H9 (cell line): Measurements from ENCODE around the gene SMCP. TPM values are rescaled to one million over a fixed set of nuclear protein-coding genes. Genes with fewer than 3 reads are reported as not detected.

Source experiments
- DNase-seq: peaks from one replicate; pipeline ENCODE4 v3.0.0-alpha.2; 2017
- H2AFZ ChIP-seq: one replicate; pipeline ENCODE4 v1.6.1; 2013; ENCODE audit warnings: mild to moderate bottlenecking, low read length, control low read depth, moderate library complexity
- H2AK5ac ChIP-seq: 2 replicates; pipeline ENCODE4 v1.6.1; 2013; ENCODE audit warnings: low read length, control low read depth, mixed read lengths; ENCODE audit not compliant: insufficient read length
- H2BK120ac ChIP-seq: one replicate; pipeline ENCODE4 v1.6.1; 2013; ENCODE audit warnings: low read depth, mild to moderate bottlenecking, low read length, control low read depth, inconsistent platforms; ENCODE audit not compliant: poor library complexity, severe bottlenecking
- H2BK12ac ChIP-seq: 2 replicates; pipeline ENCODE4 v1.6.1; 2013; ENCODE audit warnings: low read length, control low read depth, mixed read lengths, low read depth; ENCODE audit not compliant: insufficient read length
- H2BK15ac ChIP-seq: 2 replicates; pipeline ENCODE4 v1.6.1; 2013; ENCODE audit warnings: low read depth, low read length, control low read depth
- H2BK20ac ChIP-seq: one replicate; pipeline ENCODE4 v1.6.1; 2013; ENCODE audit warnings: low read depth, mild to moderate bottlenecking, low read length, control low read depth, inconsistent platforms; ENCODE audit not compliant: poor library complexity, severe bottlenecking
- H2BK5ac ChIP-seq: 2 replicates; pipeline ENCODE4 v1.6.1; 2013; ENCODE audit warnings: low read length, control low read depth, mixed read lengths; ENCODE audit not compliant: insufficient read length
- H3K14ac ChIP-seq: 2 replicates; pipeline ENCODE4 v1.6.1; 2013; ENCODE audit warnings: low read length, control low read depth; ENCODE audit not compliant: insufficient read depth
- H3K18ac ChIP-seq: 2 replicates; pipeline ENCODE4 v1.6.1; 2013; ENCODE audit warnings: low read depth, mild to moderate bottlenecking, mixed read lengths, low read length, control low read depth; ENCODE audit not compliant: insufficient read length
- H3K23ac ChIP-seq: 2 replicates; pipeline ENCODE4 v1.6.1; 2013; ENCODE audit warnings: low read length, control low read depth, mixed read lengths, low read depth; ENCODE audit not compliant: insufficient read length
- H3K23me2 ChIP-seq: 2 replicates; pipeline ENCODE4 v1.6.1; 2013; ENCODE audit warnings: low read depth, mild to moderate bottlenecking, mixed read lengths, low read length, control low read depth; ENCODE audit not compliant: insufficient read length, poor library complexity, severe bottlenecking
- H3K27ac ChIP-seq: 2 replicates; pipeline ENCODE4 v1.5.1; 2013; ENCODE audit warnings: low read length, control low read depth, mixed read lengths, low read depth; ENCODE audit not compliant: insufficient read length
- H3K27me3 ChIP-seq: 2 replicates; pipeline ENCODE4 v1.6.1; 2013; ENCODE audit warnings: low read length, control low read depth, inconsistent platforms; ENCODE audit not compliant: insufficient read depth
- H3K4ac ChIP-seq: 2 replicates; pipeline ENCODE4 v1.6.1; 2013; ENCODE audit warnings: low read depth, mild to moderate bottlenecking, control low read depth, inconsistent platforms, low read length, moderate library complexity
- H3K4me1 ChIP-seq: 2 replicates; pipeline ENCODE4 v1.6.1; 2013; ENCODE audit warnings: low read length, control low read depth, inconsistent platforms; ENCODE audit not compliant: insufficient read depth
- H3K4me2 ChIP-seq: 2 replicates; pipeline ENCODE4 v1.6.1; 2013; ENCODE audit warnings: low read length, control low read depth, mixed read lengths; ENCODE audit not compliant: insufficient read length, insufficient read depth
- H3K56ac ChIP-seq: 2 replicates; pipeline ENCODE4 v1.6.1; 2013; ENCODE audit warnings: low read depth, mild to moderate bottlenecking, mixed read lengths, low read length, control low read depth; ENCODE audit not compliant: insufficient read length
- H3K79me1 ChIP-seq: 2 replicates; pipeline ENCODE4 v1.6.1; 2013; ENCODE audit warnings: low read depth, mild to moderate bottlenecking, moderate library complexity, low read length, control low read depth, inconsistent platforms; ENCODE audit not compliant: insufficient read depth, poor library complexity, severe bottlenecking
- H3K79me2 ChIP-seq: 2 replicates; pipeline ENCODE4 v1.6.1; 2013; ENCODE audit warnings: low read length, control low read depth, inconsistent platforms; ENCODE audit not compliant: insufficient read depth
- H3K9ac ChIP-seq: 2 replicates; pipeline ENCODE4 v1.6.1; 2013; ENCODE audit warnings: low read length, control low read depth, mixed read lengths; ENCODE audit not compliant: insufficient read length; ENCODE audit errors: extremely low read depth
- H3K9me3 ChIP-seq: one replicate; pipeline ENCODE4 v1.6.1; 2013; ENCODE audit warnings: low read depth, low read length, inconsistent platforms; ENCODE audit not compliant: control insufficient read depth
- H3T11ph ChIP-seq: one replicate; pipeline ENCODE4 v1.6.1; 2013; ENCODE audit warnings: mild to moderate bottlenecking, low read length, control low read depth, inconsistent platforms
- H4K20me1 ChIP-seq: one replicate; pipeline ENCODE4 v1.6.1; 2013; ENCODE audit not compliant: control insufficient read depth, insufficient read length, insufficient read depth
- H4K5ac ChIP-seq: 2 replicates; pipeline ENCODE4 v1.6.1; 2013; ENCODE audit warnings: low read depth, mild to moderate bottlenecking, mixed read lengths, low read length, control low read depth; ENCODE audit not compliant: insufficient read length
- H4K8ac ChIP-seq: replicated peaks from 2 replicates; pipeline ENCODE4 v1.6.1; 2013; ENCODE audit warnings: low read length, control low read depth, mixed read lengths, low read depth; ENCODE audit not compliant: insufficient read length
- H4K91ac ChIP-seq: 2 replicates; pipeline ENCODE4 v1.6.1; 2013; ENCODE audit warnings: low read depth, mild to moderate bottlenecking, moderate library complexity, mixed read lengths, low read length, control low read depth; ENCODE audit not compliant: insufficient read length
- H3K27ac Mint-ChIP-seq, 3 experiments: 2 replicates in 2 of 3; 3 replicates in 1 of 3; pipeline ENCODE4 v1.8.0; 2020 to 2021; ENCODE audit warnings: mixed read lengths in 3 of 3, mild to moderate bottlenecking in 1 of 3, moderate library complexity in 1 of 3
- H3K27me3 Mint-ChIP-seq: 2 replicates; pipeline ENCODE4 v1.8.0; 2021; ENCODE audit warnings: low read depth, mild to moderate bottlenecking, moderate library complexity, mixed read lengths
- H3K36me3 Mint-ChIP-seq, 3 experiments: 2 replicates in 2 of 3; 3 replicates in 1 of 3; pipeline ENCODE4 v1.8.0; 2020 to 2021; ENCODE audit warnings: low read depth in 3 of 3, mixed read lengths in 3 of 3; ENCODE audit not compliant: insufficient read depth in 1 of 3
- H3K4me1 Mint-ChIP-seq, 2 experiments: 2 replicates each; pipeline ENCODE4 v1.8.0; 2020; ENCODE audit warnings: mixed read lengths in 2 of 2
- H3K4me3 Mint-ChIP-seq, 2 experiments: 2 replicates in 1 of 2; 3 replicates in 1 of 2; pipeline ENCODE4 v1.8.0; 2020 to 2021; ENCODE audit warnings: mild to moderate bottlenecking in 2 of 2, mixed read lengths in 2 of 2, moderate library complexity in 1 of 2
- H3K9me3 Mint-ChIP-seq, 2 experiments: 2 replicates in 1 of 2; 3 replicates in 1 of 2; pipeline ENCODE4 v1.8.0; 2020; ENCODE audit warnings: mild to moderate bottlenecking in 2 of 2, mixed read lengths in 2 of 2, moderate library complexity in 1 of 2
- whole genome bisulfite sequencing: extraction: QIAGEN DNeasy Blood & Tissue Kit; methylation state at CpG from one replicate; pipeline ENCODE4 v1.1.7; 2013; ENCODE audit warnings: missing lambda C conversion rate, low lambda C conversion rate, mixed read lengths; ENCODE audit not compliant: insufficient read length; ENCODE audit errors: extremely low coverage; 5-methylcytosine and 5-hydroxymethylcytosine counted together
- total RNA-seq: library from RNA; stranded (reverse); gene quantifications from 2 replicates; pipeline ENCODE4 v1.2.1, GENCODE V29; 2021
- TF ChIP-seq, protein P1 (sequence below): fragments of 200-600 bp; sonication (generic); conservative IDR thresholded peaks from 3 replicates; pipeline ENCODE4 v1.8.0; 2021; ENCODE audit warnings: antibody characterized with exemption, mild to moderate bottlenecking

The SMCP gene
- total RNA-seq, 1 experiment from 2014 or later = not detected

DNA sequence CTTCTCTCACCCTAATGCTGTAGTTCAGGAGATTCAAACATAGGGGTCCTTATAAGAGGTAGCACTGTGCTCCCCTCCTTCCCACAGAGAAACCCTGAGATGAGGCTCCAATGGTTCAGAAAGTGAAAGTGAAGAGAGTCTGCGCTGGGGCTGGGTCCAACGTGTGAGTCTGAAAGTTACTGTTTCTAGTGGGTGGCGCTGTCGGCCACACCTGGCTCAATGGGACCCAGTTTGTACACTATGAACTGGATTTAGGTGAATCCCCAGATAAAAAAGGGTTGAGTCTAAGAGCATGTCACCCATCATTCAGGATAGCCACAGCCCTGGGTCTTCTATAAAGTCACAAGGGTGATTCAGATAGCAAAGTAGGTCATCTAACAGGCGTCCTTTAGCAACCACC, 2.8 kb downstream of the SMCP start:
- H3K4ac ChIP-seq = no peak overlapping the region
- Mint-ChIP-seq H3K9me3 (peaks cover 81 to 83% of the 10 kb centered on the region in 2 experiments), H3K27me3 (peaks cover 2% of the 10 kb centered on the region), H3K4me3 (no peak overlapping the region), H3K4me1 (no peaks in the 10 kb centered on the region), H3K36me3 (peaks cover 7 to 22% (median 8%) of the 10 kb centered on the region in 3 experiments; a peak in 5 of 7 replicates), H3K27ac (no peak overlapping the region)
- no peak overlapping the region for H4K5ac ChIP-seq
- no peak overlapping the region for H4K91ac ChIP-seq
- H4K8ac ChIP-seq = no peak overlapping the region
- no peaks in the 10 kb centered on the region for H3K4me1 ChIP-seq
- no peaks in the 10 kb centered on the region for H3K79me2 ChIP-seq
- no peak overlapping the region for H3K9ac ChIP-seq
- H2BK15ac ChIP-seq = no peak overlapping the region
- no peak overlapping the region for H3K23ac ChIP-seq
- no peak overlapping the region for H3K27ac ChIP-seq
- H3K9me3 ChIP-seq = no peaks in the 10 kb centered on the region
- H4K20me1 ChIP-seq = no peaks in the 10 kb centered on the region
- H3K23me2 ChIP-seq = no peaks in the 10 kb centered on the region
- DNase-seq = no peak
- no peak overlapping the region for H3K18ac ChIP-seq
- no peaks in the 10 kb centered on the region for H3K27me3 ChIP-seq
- no peak overlapping the region for H2BK20ac ChIP-seq
- H3K79me1 ChIP-seq = no peaks in the 10 kb centered on the region
- no CpG with 5 or more reads among the region's 5 CpGs for WGBS
- no peak overlapping the region for H2AFZ ChIP-seq
- no peak overlapping the region for H3K4me2 ChIP-seq
- no peak overlapping the region for H3K14ac ChIP-seq
- no peak overlapping the region for H2BK12ac ChIP-seq
- no peak overlapping the region for H2BK120ac ChIP-seq
- TF ChIP-seq, protein P1, sequence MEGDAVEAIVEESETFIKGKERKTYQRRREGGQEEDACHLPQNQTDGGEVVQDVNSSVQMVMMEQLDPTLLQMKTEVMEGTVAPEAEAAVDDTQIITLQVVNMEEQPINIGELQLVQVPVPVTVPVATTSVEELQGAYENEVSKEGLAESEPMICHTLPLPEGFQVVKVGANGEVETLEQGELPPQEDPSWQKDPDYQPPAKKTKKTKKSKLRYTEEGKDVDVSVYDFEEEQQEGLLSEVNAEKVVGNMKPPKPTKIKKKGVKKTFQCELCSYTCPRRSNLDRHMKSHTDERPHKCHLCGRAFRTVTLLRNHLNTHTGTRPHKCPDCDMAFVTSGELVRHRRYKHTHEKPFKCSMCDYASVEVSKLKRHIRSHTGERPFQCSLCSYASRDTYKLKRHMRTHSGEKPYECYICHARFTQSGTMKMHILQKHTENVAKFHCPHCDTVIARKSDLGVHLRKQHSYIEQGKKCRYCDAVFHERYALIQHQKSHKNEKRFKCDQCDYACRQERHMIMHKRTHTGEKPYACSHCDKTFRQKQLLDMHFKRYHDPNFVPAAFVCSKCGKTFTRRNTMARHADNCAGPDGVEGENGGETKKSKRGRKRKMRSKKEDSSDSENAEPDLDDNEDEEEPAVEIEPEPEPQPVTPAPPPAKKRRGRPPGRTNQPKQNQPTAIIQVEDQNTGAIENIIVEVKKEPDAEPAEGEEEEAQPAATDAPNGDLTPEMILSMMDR = no peak
- H3K56ac ChIP-seq = no peak overlapping the region
- H2BK5ac ChIP-seq = no peak overlapping the region
- H3T11ph ChIP-seq = no peak overlapping the region
- H2AK5ac ChIP-seq = no peak overlapping the region
